ENCODE data around the gene P2RY2. TPM values are rescaled to one million over a fixed set of nuclear protein-coding genes. Genes with fewer than 3 reads are reported as not detected.

The P2RY2 gene
- polyA plus RNA-seq (2012; ENCODE audit: low read depth, missing spikeins), result 0.05 TPM

DNA sequence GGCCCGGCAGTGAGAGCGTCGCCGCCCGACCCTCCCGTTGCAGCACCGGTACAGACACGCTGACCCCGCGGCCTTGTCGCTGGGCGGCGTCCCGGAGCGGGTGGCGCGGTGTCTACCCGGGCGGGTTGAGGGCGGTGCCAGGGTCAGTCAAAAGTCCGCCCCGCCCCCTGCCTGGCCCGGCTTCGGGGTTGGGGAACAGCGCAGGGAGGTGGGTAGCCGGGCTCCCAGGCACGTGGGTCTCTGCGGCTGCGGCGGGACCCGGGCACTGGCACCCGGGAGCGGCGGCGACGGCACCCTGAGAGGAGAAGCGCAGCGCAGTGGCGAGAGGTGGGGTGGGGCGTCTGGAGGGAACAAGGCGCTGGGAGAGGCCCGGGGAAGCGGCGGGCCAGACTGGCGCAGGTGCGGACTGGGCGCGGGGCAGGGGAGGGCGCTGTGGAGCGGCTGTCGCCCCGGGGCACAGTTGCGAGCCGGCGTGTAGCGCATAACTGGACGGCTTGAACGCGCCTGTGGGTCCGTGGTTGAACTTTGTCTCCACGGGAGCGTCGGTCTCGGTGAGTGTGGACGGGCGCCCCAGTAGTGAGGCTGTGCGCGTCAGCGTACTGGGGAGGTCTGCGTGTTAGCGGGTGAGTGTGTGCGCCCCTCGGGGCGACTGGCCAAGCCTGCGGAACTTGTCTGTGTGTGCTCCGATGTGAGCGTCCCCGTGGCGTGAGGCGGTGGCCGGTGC is at the start of gene P2RY2:
Gene P2RY2 (plus strand): TSS at position 176 of the 724 bp plus-strand sequence. CDS start 15,879 bp downstream, outside the sequence.
- peak; percentile 54 for DNase-seq (ENCODE audit: insufficient read length, low spot score)
- no peak for TF ChIP-seq POU2F2 (IDR thresholded peaks at IDR 0.05; ENCODE audit: low read depth, low read length)
- TF ChIP-seq POLR2AphosphoS5 (IDR thresholded peaks at IDR 0.05; ENCODE audit: low read depth, low read length), result no peak
- TF ChIP-seq PAX5 (IDR thresholded peaks at IDR 0.05; ENCODE audit: insufficient read depth, low read length, severe bottlenecking), result no peak
- no peak for TF ChIP-seq SPI1 (IDR thresholded peaks at IDR 0.05; ENCODE audit: low read depth, low read length)
- no peak for TF ChIP-seq POLR2A (IDR thresholded peaks at IDR 0.05; ENCODE audit: low read depth, low read length)
- no peak for TF ChIP-seq TAF1 (IDR thresholded peaks at IDR 0.05; ENCODE audit: low read depth, low read length)
- FAIRE-seq, result peak; percentile 35

- FAIRE-seq, result no peak
- TF ChIP-seq POLR2A (IDR thresholded peaks at IDR 0.05; ENCODE audit: low read depth, low read length) (no peak), POU2F2 (IDR thresholded peaks at IDR 0.05; ENCODE audit: low read depth, low read length) (no peak), PAX5 (IDR thresholded peaks at IDR 0.05; ENCODE audit: insufficient read depth, low read length, severe bottlenecking) (no peak), SPI1 (IDR thresholded peaks at IDR 0.05; ENCODE audit: low read depth, low read length) (no peak), TAF1 (IDR thresholded peaks at IDR 0.05; ENCODE audit: low read depth, low read length) (no peak), POLR2AphosphoS5 (IDR thresholded peaks at IDR 0.05; ENCODE audit: low read depth, low read length) (no peak)
- DNase-seq (ENCODE audit: insufficient read length, low spot score), result no peak
These were observed 49.0 kb upstream of the P2RY2 start for GRCh38 chr11:73168925-73169579.

GRCh38 chr11:73170140-73170539 is 47.9 kb upstream of the P2RY2 start:
- FAIRE-seq (no peak), DNase-seq (ENCODE audit: insufficient read length, low spot score) (no peak)

DNA sequence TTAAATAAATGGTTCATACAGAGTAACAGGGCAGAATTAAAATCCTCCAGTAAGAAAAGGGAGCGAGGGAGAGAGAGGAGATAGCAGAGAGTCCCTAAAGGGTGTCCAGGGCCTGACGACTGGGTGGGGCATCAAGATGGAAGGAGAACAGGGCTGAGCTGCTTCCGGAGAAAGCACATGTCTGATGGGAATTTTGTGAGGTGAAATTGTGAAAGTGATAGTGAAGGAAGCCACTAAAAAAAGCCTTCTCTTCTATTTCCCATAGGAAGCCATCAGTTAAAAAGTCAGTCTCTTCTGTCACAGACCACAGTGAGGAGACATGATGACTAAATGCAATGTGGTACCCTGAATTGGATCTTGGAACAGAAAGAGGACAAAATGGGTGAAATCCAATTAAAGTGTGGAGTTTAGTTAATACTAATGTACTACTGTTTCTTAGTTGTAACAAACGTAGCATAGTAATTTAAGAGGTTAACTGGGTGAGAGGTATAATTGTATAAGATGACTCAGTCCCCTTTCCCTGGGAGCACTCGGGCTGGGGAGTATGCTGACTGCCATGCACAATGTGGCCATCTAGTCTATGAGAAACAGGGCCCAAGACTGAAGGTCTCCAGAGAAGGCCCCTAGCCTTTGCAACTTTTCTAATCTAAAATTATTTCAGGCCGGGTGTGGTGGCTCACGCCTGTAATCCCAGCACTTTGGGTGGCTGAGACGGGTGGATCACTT is 46.5 kb upstream of the P2RY2 start:
- no peak for TF ChIP-seq POLR2AphosphoS5 (IDR thresholded peaks at IDR 0.05; ENCODE audit: low read depth, low read length)
- no peak for TF ChIP-seq SPI1 (IDR thresholded peaks at IDR 0.05; ENCODE audit: low read depth, low read length)
- no peak for TF ChIP-seq PAX5 (IDR thresholded peaks at IDR 0.05; ENCODE audit: insufficient read depth, low read length, severe bottlenecking)
- no peak for TF ChIP-seq TAF1 (IDR thresholded peaks at IDR 0.05; ENCODE audit: low read depth, low read length)
- no peak for TF ChIP-seq POLR2A (IDR thresholded peaks at IDR 0.05; ENCODE audit: low read depth, low read length)
- no peak for TF ChIP-seq POU2F2 (IDR thresholded peaks at IDR 0.05; ENCODE audit: low read depth, low read length)
- FAIRE-seq (no peak), DNase-seq (ENCODE audit: insufficient read length, low spot score) (no peak)

More at GRCh38 chr11:73170140-73170539, 47.9 kb upstream of the P2RY2 start:
- no peak for TF ChIP-seq TAF1 (IDR thresholded peaks at IDR 0.05; ENCODE audit: low read depth, low read length)
- TF ChIP-seq PAX5 (IDR thresholded peaks at IDR 0.05; ENCODE audit: insufficient read depth, low read length, severe bottlenecking), result no peak
- no peak for TF ChIP-seq SPI1 (IDR thresholded peaks at IDR 0.05; ENCODE audit: low read depth, low read length)
- TF ChIP-seq POU2F2 (IDR thresholded peaks at IDR 0.05; ENCODE audit: low read depth, low read length), result no peak
- TF ChIP-seq POLR2A (IDR thresholded peaks at IDR 0.05; ENCODE audit: low read depth, low read length), result no peak
- TF ChIP-seq POLR2AphosphoS5 (IDR thresholded peaks at IDR 0.05; ENCODE audit: low read depth, low read length), result no peak

DNA sequence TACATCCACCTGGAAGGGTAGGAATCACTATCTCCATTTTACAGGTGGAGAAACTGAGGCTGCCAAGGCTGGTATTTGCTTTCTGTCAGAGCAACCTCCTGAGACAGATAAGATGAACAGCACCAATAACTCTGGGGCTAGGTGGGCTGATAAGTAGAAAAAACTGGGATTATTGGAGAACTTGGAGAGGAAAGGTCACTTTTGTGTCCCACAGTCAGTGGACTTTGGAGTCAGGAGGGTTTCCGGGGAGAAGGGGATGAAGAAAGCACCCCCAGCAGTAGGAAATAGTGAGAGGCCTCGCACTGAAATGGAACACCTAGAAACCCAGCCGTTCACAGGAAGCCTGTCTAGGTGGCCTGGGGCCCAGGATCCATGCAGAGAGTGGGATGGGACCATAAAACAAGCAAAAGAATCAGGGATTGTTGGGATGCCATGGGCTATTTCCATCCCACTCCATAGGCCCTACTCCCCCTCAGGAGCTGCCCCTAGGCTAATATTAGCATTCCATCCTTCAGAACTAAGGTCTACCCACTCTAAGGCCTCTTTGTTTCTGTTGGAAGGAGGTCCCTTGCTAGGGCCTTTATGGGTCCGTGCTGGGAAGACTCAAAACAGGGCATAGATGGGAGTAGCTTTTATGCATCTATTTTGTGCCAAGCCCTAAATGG is 45.0 kb upstream of the P2RY2 start:
- DNase-seq (ENCODE audit: insufficient read length, low spot score), result no peak
- FAIRE-seq, result no peak
- no peak for TF ChIP-seq POU2F2 (IDR thresholded peaks at IDR 0.05; ENCODE audit: low read depth, low read length)
- TF ChIP-seq TAF1 (IDR thresholded peaks at IDR 0.05; ENCODE audit: low read depth, low read length), result no peak
- no peak for TF ChIP-seq PAX5 (IDR thresholded peaks at IDR 0.05; ENCODE audit: insufficient read depth, low read length, severe bottlenecking)
- TF ChIP-seq POLR2A (IDR thresholded peaks at IDR 0.05; ENCODE audit: low read depth, low read length), result no peak
- TF ChIP-seq POLR2AphosphoS5 (IDR thresholded peaks at IDR 0.05; ENCODE audit: low read depth, low read length), result no peak
- TF ChIP-seq SPI1 (IDR thresholded peaks at IDR 0.05; ENCODE audit: low read depth, low read length), result no peak

DNA sequence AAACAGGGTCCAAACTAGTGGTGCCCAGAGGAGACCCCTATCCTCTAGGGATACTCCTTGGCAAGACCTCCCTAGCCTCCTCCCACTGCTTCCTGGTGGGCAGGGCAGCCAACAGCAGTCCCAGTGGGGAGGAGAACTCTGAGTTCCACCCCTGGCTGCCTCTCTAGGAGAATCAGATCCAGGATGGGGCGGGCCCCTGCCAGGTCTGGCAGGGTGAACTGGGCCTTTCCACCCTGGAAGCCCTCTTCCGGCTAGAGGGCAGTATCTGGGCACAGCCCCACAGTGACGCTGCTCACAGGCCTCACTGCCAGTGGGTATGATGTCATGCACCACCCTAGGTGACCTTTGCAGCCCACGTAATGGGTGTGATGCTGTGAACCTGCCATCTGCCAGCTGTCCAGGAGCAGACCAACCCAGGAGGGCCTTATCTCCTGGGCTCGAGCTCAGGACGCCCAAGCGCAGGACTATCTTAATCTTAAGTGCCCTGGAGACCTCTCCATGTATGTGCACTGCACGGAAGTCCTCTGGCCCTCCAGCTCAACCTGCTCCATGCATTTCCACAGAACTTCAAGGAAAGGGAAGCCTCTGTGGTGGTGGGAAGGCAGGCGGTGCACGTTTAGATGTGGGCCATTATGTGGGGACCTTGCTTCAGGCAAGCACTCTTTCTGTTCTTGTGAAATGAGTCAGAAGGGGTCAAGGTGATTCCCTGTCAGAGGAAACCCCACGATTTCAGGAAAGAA is 44.2 kb upstream of the P2RY2 start:
- FAIRE-seq (no peak), DNase-seq (ENCODE audit: insufficient read length, low spot score) (no peak)
- no peak for TF ChIP-seq POU2F2 (IDR thresholded peaks at IDR 0.05; ENCODE audit: low read depth, low read length)
- TF ChIP-seq TAF1 (IDR thresholded peaks at IDR 0.05; ENCODE audit: low read depth, low read length), result no peak
- TF ChIP-seq POLR2AphosphoS5 (IDR thresholded peaks at IDR 0.05; ENCODE audit: low read depth, low read length), result no peak
- TF ChIP-seq PAX5 (IDR thresholded peaks at IDR 0.05; ENCODE audit: insufficient read depth, low read length, severe bottlenecking), result no peak
- TF ChIP-seq POLR2A (IDR thresholded peaks at IDR 0.05; ENCODE audit: low read depth, low read length), result no peak
- no peak for TF ChIP-seq SPI1 (IDR thresholded peaks at IDR 0.05; ENCODE audit: low read depth, low read length)

DNA sequence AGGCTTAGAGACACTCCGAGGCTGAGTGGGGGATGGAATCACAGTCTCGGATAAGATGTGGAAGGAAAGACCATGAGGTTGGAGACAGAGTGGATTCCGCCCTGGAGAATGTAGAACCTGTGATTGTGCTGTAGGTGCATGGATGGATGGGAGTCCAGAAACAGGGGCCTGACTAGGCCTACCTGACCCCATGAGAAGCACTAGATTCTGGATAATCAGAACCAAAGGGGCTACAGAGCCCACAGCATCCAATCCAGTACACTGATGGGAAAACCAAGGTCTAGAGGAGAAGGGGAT is 43.6 kb upstream of the P2RY2 start:
- TF ChIP-seq POU2F2 (IDR thresholded peaks at IDR 0.05; ENCODE audit: low read depth, low read length) (0 out of 2 replicates have a peak, but pooled peaks have one; percentile 13), PAX5 (IDR thresholded peaks at IDR 0.05; ENCODE audit: insufficient read depth, low read length, severe bottlenecking) (no peak), POLR2AphosphoS5 (IDR thresholded peaks at IDR 0.05; ENCODE audit: low read depth, low read length) (no peak), TAF1 (IDR thresholded peaks at IDR 0.05; ENCODE audit: low read depth, low read length) (no peak), SPI1 (IDR thresholded peaks at IDR 0.05; ENCODE audit: low read depth, low read length) (no peak), POLR2A (IDR thresholded peaks at IDR 0.05; ENCODE audit: low read depth, low read length) (no peak)
- DNase-seq (ENCODE audit: insufficient read length, low spot score) (no peak), FAIRE-seq (no peak)

GRCh38 chr11:73175551-73176144 is 42.4 kb upstream of the P2RY2 start:
- TF ChIP-seq POLR2A (IDR thresholded peaks at IDR 0.05; ENCODE audit: low read depth, low read length), result no peak
- TF ChIP-seq SPI1 (IDR thresholded peaks at IDR 0.05; ENCODE audit: low read depth, low read length), result no peak
- TF ChIP-seq POLR2AphosphoS5 (IDR thresholded peaks at IDR 0.05; ENCODE audit: low read depth, low read length), result no peak
- TF ChIP-seq POU2F2 (IDR thresholded peaks at IDR 0.05; ENCODE audit: low read depth, low read length), result no peak
- TF ChIP-seq PAX5 (IDR thresholded peaks at IDR 0.05; ENCODE audit: insufficient read depth, low read length, severe bottlenecking), result no peak
- TF ChIP-seq TAF1 (IDR thresholded peaks at IDR 0.05; ENCODE audit: low read depth, low read length), result no peak
- FAIRE-seq (no peak), DNase-seq (ENCODE audit: insufficient read length, low spot score) (no peak)
